H1 (cell line): ENCODE results near the gene POLR3A. TPM values are rescaled to one million over a fixed set of nuclear protein-coding genes. Genes with fewer than 3 reads are reported as not detected.

Source experiments
- CTCF ChIA-PET: fragments of 300-600 bp; sonication (Branson Sonifier 250); formaldehyde crosslinking; loops from one replicate; lab custom pipeline; 2021; ENCODE audit not compliant: partially characterized antibody; lab: Charles Lee
- POLR2A ChIA-PET: fragments of 300-600 bp; sonication (Branson Sonifier 250); formaldehyde crosslinking; loops from one replicate; lab custom pipeline; 2021; ENCODE audit warnings: inconsistent platforms; ENCODE audit not compliant: partially characterized antibody; lab: Charles Lee
- DNase-seq, 2 experiments: peaks; one replicate each; pipeline versions ENCODE4 v3.0.0 to v3.0.0-alpha.2; 2010 to 2022; ENCODE audit warnings: low spot score in 2 of 2, low read depth in 1 of 2, mixed read lengths in 1 of 2
- FAIRE-seq: peaks from 2 replicates; lab custom pipeline; 2011; peaks lifted over from hg19 to GRCh38; lab: Jason Lieb, UNC
- H2AFZ ChIP-seq: 2 replicates; pipeline ENCODE4 v1.8.1; 2012; ENCODE audit warnings: low read length, inconsistent platforms
- H2AK5ac ChIP-seq: 2 replicates; pipeline ENCODE4 v1.6.1; 2013; ENCODE audit warnings: low read depth, low read length
- H2BK120ac ChIP-seq: replicated peaks from 2 replicates; pipeline ENCODE3; 2013; ENCODE audit warnings: low read depth, low read length, inconsistent platforms
- H2BK12ac ChIP-seq: 2 replicates; pipeline ENCODE4 v1.6.1; 2013; ENCODE audit warnings: low read depth, low read length
- H2BK15ac ChIP-seq: 2 replicates; pipeline ENCODE4 v1.6.1; 2013; ENCODE audit warnings: low read length
- H2BK20ac ChIP-seq: 2 replicates; pipeline ENCODE4 v1.6.1; 2013; ENCODE audit warnings: low read length
- H2BK5ac ChIP-seq: 2 replicates; pipeline ENCODE4 v1.6.1; 2013; ENCODE audit warnings: low read depth, low read length
- H3K14ac ChIP-seq: 2 replicates; pipeline ENCODE4 v1.6.1; 2013; ENCODE audit warnings: inconsistent platforms; ENCODE audit not compliant: insufficient read length
- H3K18ac ChIP-seq: 2 replicates; pipeline ENCODE4 v1.6.1; 2013; ENCODE audit warnings: low read length; ENCODE audit errors: extremely low read depth
- H3K23ac ChIP-seq: 2 replicates; pipeline ENCODE4 v1.6.1; 2013; ENCODE audit warnings: inconsistent platforms; ENCODE audit not compliant: insufficient read length
- H3K23me2 ChIP-seq: 2 replicates; pipeline ENCODE4 v1.6.1; 2013; ENCODE audit warnings: low read depth, low read length
- H3K27ac ChIP-seq: 2 replicates; pipeline ENCODE4 v1.6.1; 2011; ENCODE audit warnings: low read depth, low read length, inconsistent platforms
- H3K27me3 ChIP-seq, 4 experiments: replicated peaks in 1 of 4; 1 replicate in 1 of 4; 2 replicates in 3 of 4; pipeline versions ENCODE4 v1.6.1 to v1.8.1; 2011 to 2013; ENCODE audit warnings: low read length in 3 of 4, mild to moderate bottlenecking in 3 of 4, inconsistent platforms in 2 of 4, mixed read lengths in 2 of 4, moderate library complexity in 1 of 4; ENCODE audit not compliant: control insufficient read depth in 3 of 4, insufficient read depth in 3 of 4; ENCODE audit errors: extremely low read depth in 1 of 4
- H3K36me3 ChIP-seq, 4 experiments: 2 replicates each; pipeline versions ENCODE4 v1.6.1 to v1.8.1; 2011 to 2013; ENCODE audit warnings: mild to moderate bottlenecking in 4 of 4, low read length in 3 of 4, moderate library complexity in 2 of 4, control low read depth in 1 of 4, inconsistent platforms in 1 of 4; ENCODE audit not compliant: insufficient read depth in 4 of 4, control insufficient read depth in 2 of 4
- H3K4ac ChIP-seq: replicated peaks from 2 replicates; pipeline ENCODE3; 2013; ENCODE audit warnings: low read length, low read depth, mixed read lengths, inconsistent platforms; ENCODE audit not compliant: insufficient read length
- H3K4me1 ChIP-seq, 4 experiments: replicated peaks in 1 of 4; 1 replicate in 1 of 4; 2 replicates in 3 of 4; pipeline versions ENCODE4 v1.6.1 to v1.8.1; 2011 to 2013; ENCODE audit warnings: low read length in 3 of 4, inconsistent platforms in 2 of 4, mixed read lengths in 1 of 4; ENCODE audit not compliant: insufficient read depth in 4 of 4, control insufficient read depth in 3 of 4
- H3K4me2 ChIP-seq, 2 experiments: 2 replicates each; pipeline versions ENCODE4 v1.6.1 to v1.8.1; 2011 to 2013; ENCODE audit warnings: low read depth in 2 of 2, low read length in 2 of 2, control low read depth in 1 of 2, inconsistent platforms in 1 of 2, mild to moderate bottlenecking in 1 of 2; ENCODE audit not compliant: insufficient read depth in 1 of 2
- H3K4me3 ChIP-seq, 4 experiments: fragments of 200-600, 300-600 bp in 1 of 4; sonication (generic), shearing (Covaris generic), sonication (Bioruptor Twin) in 1 of 4; 2 replicates each; pipeline versions ENCODE4 v1.5.1 to v1.8.1; 2011 to 2016; ENCODE audit warnings: low read length in 4 of 4, low read depth in 3 of 4, control low read depth in 2 of 4, inconsistent platforms in 2 of 4, mild to moderate bottlenecking in 2 of 4, mixed read lengths in 1 of 4, moderate library complexity in 1 of 4; ENCODE audit not compliant: insufficient read depth in 2 of 4; ENCODE audit errors: extremely low read depth in 1 of 4
- H3K56ac ChIP-seq: replicated peaks from 2 replicates; pipeline ENCODE3; 2013; ENCODE audit warnings: low read depth, mild to moderate bottlenecking, mixed read lengths, low read length, inconsistent platforms; ENCODE audit not compliant: insufficient read length
- H3K79me1 ChIP-seq: 2 replicates; pipeline ENCODE4 v1.6.1; 2013; ENCODE audit warnings: low read depth, low read length, control low read depth
- H3K79me2 ChIP-seq, 2 experiments: 2 replicates each; pipeline versions ENCODE4 v1.6.1 to v1.8.1; 2012 to 2013; ENCODE audit warnings: low read length in 2 of 2, mild to moderate bottlenecking in 2 of 2, inconsistent platforms in 1 of 2; ENCODE audit not compliant: insufficient read depth in 2 of 2, control insufficient read depth in 1 of 2
- H3K9ac ChIP-seq, 4 experiments: replicated peaks in 1 of 4; 1 replicate in 1 of 4; 2 replicates in 3 of 4; pipeline versions ENCODE4 v1.6.1 to v1.8.1; 2011 to 2013; ENCODE audit warnings: low read depth in 3 of 4, low read length in 3 of 4, control low read depth in 2 of 4, mild to moderate bottlenecking in 2 of 4, moderate library complexity in 2 of 4, inconsistent platforms in 1 of 4; ENCODE audit errors: extremely low read depth in 1 of 4
- H3K9me3 ChIP-seq, 2 experiments: 2 replicates each; pipeline versions ENCODE4 v1.6.1 to v1.8.1; 2012 to 2013; ENCODE audit warnings: mild to moderate bottlenecking in 2 of 2, moderate library complexity in 2 of 2, control low read depth in 1 of 2, inconsistent platforms in 1 of 2, low read depth in 1 of 2, low read length in 1 of 2, mixed read lengths in 1 of 2; ENCODE audit not compliant: insufficient read depth in 2 of 2
- H4K20me1 ChIP-seq, 2 experiments: replicated peaks in 1 of 2; 2 replicates each; pipeline versions ENCODE3 to v1.8.1; 2011 to 2013; ENCODE audit warnings: inconsistent platforms in 2 of 2, low read length in 2 of 2, mild to moderate bottlenecking in 1 of 2; ENCODE audit not compliant: insufficient read depth in 2 of 2, control insufficient read depth in 1 of 2
- H4K5ac ChIP-seq: 2 replicates; pipeline ENCODE4 v1.6.1; 2013; ENCODE audit warnings: low read length, low read depth, mixed read lengths, inconsistent platforms; ENCODE audit not compliant: insufficient read length
- H4K8ac ChIP-seq: 2 replicates; pipeline ENCODE4 v1.8.0; 2013; ENCODE audit warnings: mild to moderate bottlenecking, moderate library complexity, low read length, inconsistent platforms; ENCODE audit not compliant: insufficient read depth; ENCODE audit errors: extremely low read depth
- H4K91ac ChIP-seq: replicated peaks from 2 replicates; pipeline ENCODE3; 2013; ENCODE audit warnings: low read length, mixed read lengths, inconsistent platforms; ENCODE audit not compliant: insufficient read length
- BRCA1 ChIP-seq: IDR thresholded peaks from 2 replicates; pipeline ENCODE4 v1.6.1; 2012; ENCODE audit warnings: low read depth, low read length, improper control_type of control experiment
- CTBP2 ChIP-seq: IDR thresholded peaks from 2 replicates; pipeline ENCODE4 v1.7.0; 2011; ENCODE audit warnings: borderline replicate concordance, mild to moderate bottlenecking, moderate library complexity, mixed read lengths, low read length; ENCODE audit not compliant: insufficient read depth, insufficient read length
- HDAC2 ChIP-seq, 2 experiments: fragments of 300-600 bp in 1 of 2; sonication (generic) in 1 of 2; IDR thresholded peaks; 2 replicates each; pipeline ENCODE4 v1.6.1; 2011 to 2012; ENCODE audit warnings: low read depth in 2 of 2, low read length in 2 of 2, mild to moderate bottlenecking in 2 of 2, moderate library complexity in 2 of 2, borderline replicate concordance in 1 of 2, inconsistent platforms in 1 of 2
- JUND ChIP-seq: IDR thresholded peaks from 2 replicates; pipeline ENCODE4 v1.6.1; 2011; ENCODE audit warnings: mild to moderate bottlenecking, improper control_type of control experiment, low read length
- MAX ChIP-seq: IDR thresholded peaks from 2 replicates; pipeline ENCODE4 v1.6.1; 2012; ENCODE audit warnings: inconsistent platforms
- RFX5 ChIP-seq: IDR thresholded peaks from 2 replicates; pipeline ENCODE4 v1.6.1; 2011; ENCODE audit warnings: low read depth, low read length, improper control_type of control experiment, borderline replicate concordance
- SIX5 ChIP-seq: IDR thresholded peaks from 2 replicates; pipeline ENCODE4 v1.6.1; 2011; ENCODE audit warnings: mild to moderate bottlenecking, low read depth, low read length
- WGBS, 2 experiments: shearing (Covaris generic) in 1 of 2; methylation state at CpG; one replicate each; pipeline versions ENCODE4 v1.1.6 to v1.1.7; 2013 to 2015; ENCODE audit warnings: low lambda C conversion rate in 2 of 2, mixed read lengths in 2 of 2, inconsistent platforms in 1 of 2, low coverage in 1 of 2, missing lambda C conversion rate in 1 of 2; ENCODE audit not compliant: insufficient replicate concordance in 2 of 2, insufficient coverage in 1 of 2, insufficient read length in 1 of 2; ENCODE audit errors: extremely low coverage in 1 of 2, missing lambda C conversion rate in 1 of 2; 5-methylcytosine and 5-hydroxymethylcytosine counted together
- polyA plus RNA-seq, 7 experiments: library from polyadenylated mRNA; depleted of rRNA in 3 of 7; stranded (reverse) in 5 of 7; unstranded in 2 of 7; fragments of >200 nt in 5 of 7; fragments of 200-250 nt in 2 of 7; gene quantifications; 1 replicate in 5 of 7; 2 replicates in 1 of 7; 4 replicates in 1 of 7; pipeline versions ENCODE4 v1.2.1 to v1.2.3, GENCODE V29; 2011 to 2013; ENCODE audit warnings: missing spikeins in 2 of 7, mixed read lengths in 2 of 7
- total RNA-seq: library from RNA; stranded (reverse); fragmentation: NEBNext Ultra II Directional; extraction: Animal tissue kit (Norgen Biotek cat#: 25700); gene quantifications from 2 replicates; pipeline ENCODE4 v1.2.1, GENCODE V29; 2021
- TF ChIP-seq, protein P1 (sequence below), 3 experiments: IDR thresholded peaks; 1 replicate in 2 of 3; 2 replicates in 1 of 3; pipeline versions ENCODE4 v1.5.1 to v1.6.1; 2011; ENCODE audit warnings: low read length in 3 of 3, mild to moderate bottlenecking in 3 of 3, inconsistent platforms in 2 of 3, low read depth in 1 of 3, moderate library complexity in 1 of 3; ENCODE audit not compliant: insufficient read depth in 1 of 3; ENCODE audit errors: control extremely low read depth in 1 of 3

The POLR3A gene
- total and polyA plus RNA-seq, 2 of the 8 experiments (the other 6 are each of a cell fraction or from before 2014, with no cell fraction given), result 11.3 to 38.6 TPM

GRCh38 chr10:78000956-78001472, 28.3 kb downstream of the POLR3A start:
- peaks cover 0 to 3% of the 10 kb centered on the region in 2 experiments for H4K20me1 ChIP-seq
- H3K36me3 ChIP-seq, result peaks cover 29 to 64% (median 58%) of the 10 kb centered on the region in 4 experiments
- TF ChIP-seq MAX (no peak), CTBP2 (no peak), SIX5 (no peak), RFX5 (no peak), BRCA1 (no peak), JUND (no peak), HDAC2 (IDR thresholded peaks at IDR 0.05; ENCODE audit: borderline replicate concordance in 1 of 2, low read depth in 2 of 2, low read length in 2 of 2) (no peak)
- TF ChIP-seq, protein P1, sequence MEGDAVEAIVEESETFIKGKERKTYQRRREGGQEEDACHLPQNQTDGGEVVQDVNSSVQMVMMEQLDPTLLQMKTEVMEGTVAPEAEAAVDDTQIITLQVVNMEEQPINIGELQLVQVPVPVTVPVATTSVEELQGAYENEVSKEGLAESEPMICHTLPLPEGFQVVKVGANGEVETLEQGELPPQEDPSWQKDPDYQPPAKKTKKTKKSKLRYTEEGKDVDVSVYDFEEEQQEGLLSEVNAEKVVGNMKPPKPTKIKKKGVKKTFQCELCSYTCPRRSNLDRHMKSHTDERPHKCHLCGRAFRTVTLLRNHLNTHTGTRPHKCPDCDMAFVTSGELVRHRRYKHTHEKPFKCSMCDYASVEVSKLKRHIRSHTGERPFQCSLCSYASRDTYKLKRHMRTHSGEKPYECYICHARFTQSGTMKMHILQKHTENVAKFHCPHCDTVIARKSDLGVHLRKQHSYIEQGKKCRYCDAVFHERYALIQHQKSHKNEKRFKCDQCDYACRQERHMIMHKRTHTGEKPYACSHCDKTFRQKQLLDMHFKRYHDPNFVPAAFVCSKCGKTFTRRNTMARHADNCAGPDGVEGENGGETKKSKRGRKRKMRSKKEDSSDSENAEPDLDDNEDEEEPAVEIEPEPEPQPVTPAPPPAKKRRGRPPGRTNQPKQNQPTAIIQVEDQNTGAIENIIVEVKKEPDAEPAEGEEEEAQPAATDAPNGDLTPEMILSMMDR (IDR thresholded peaks at IDR 0.05; ENCODE audit: control extremely low read depth in 1 of 3, insufficient read depth in 1 of 3, low read depth in 1 of 3, low read length in 3 of 3), result no peak
- TF ChIP-seq, all 59 proteins: peak for 0
- Histone ChIP-seq H2BK20ac (no peak overlapping the region), H2AFZ (no peak overlapping the region), H4K5ac (no peak overlapping the region), H2AK5ac (no peak overlapping the region), H2BK15ac (no peak overlapping the region), H3K23me2 (no peaks in the 10 kb centered on the region), H2BK12ac (no peak overlapping the region), H3K27ac (no peak overlapping the region), H4K8ac (no peak overlapping the region), H3K23ac (no peak overlapping the region), H3K4me1 (no peaks in the 10 kb centered on the region), H3K9me3 (no peaks in the 10 kb centered on the region), H2BK5ac (no peak overlapping the region), H4K91ac (no peak overlapping the region), H3K18ac (no peak overlapping the region), H3K9ac (no peak overlapping the region), H2BK120ac (no peak overlapping the region), H3K27me3 (no peaks in the 10 kb centered on the region), H3K14ac (no peak overlapping the region), H3K79me1 (no peaks in the 10 kb centered on the region), H3K79me2 (no peaks in the 10 kb centered on the region), H3K56ac (no peak overlapping the region), H3K4ac (no peak overlapping the region), H3K4me2 (no peak overlapping the region), H3K4me3 (no peak overlapping the region)
- WGBS, 2 experiments, result 97% methylated on average over 6 of the region's 6 CpGs; no CpG with 5 or more reads in 1 of the 2 experiments
- FAIRE-seq (no peak), DNase-seq (no peak)
- CTCF ChIA-PET, result interaction anchor here (0.6 to 1.6 kb wide), 2 partner anchors 20 to 27 kb away, joined by 3 read pairs; no protein-coding TSS in a partner anchor
- POLR2A ChIA-PET, result interaction anchor here (1.4 kb wide), 1 partner anchor 9 kb away, joined by 3 read pairs; no protein-coding TSS in a partner anchor
